Esophagus squamous epithelium (tissue), 5 donors: Measurements from ENCODE around the gene PIK3C2G. TPM values are rescaled to one million over a fixed set of nuclear protein-coding genes. Genes with fewer than 3 reads are reported as not detected.

ENCODE experiments used
- DNase-seq: peaks from one replicate; lab custom pipeline; 2025; lab: John Stamatoyannopoulos, UW
- H3K27ac ChIP-seq, 4 donors: fragments of 200-600 bp; sonication (generic); one replicate each; pipeline ENCODE4 v1.5.1; 2016 to 2019; ENCODE audit warnings: mild to moderate bottlenecking in 1 of 4
- H3K27me3 ChIP-seq, 4 donors: fragments of 200-600 bp; sonication (generic); 1 replicate in 3 of 4; 2 replicates in 1 of 4; pipeline versions ENCODE4 v1.5.1 to v1.6.0; 2017 to 2021; ENCODE audit warnings: antibody characterized with exemption in 1 of 4
- H3K36me3 ChIP-seq, 3 donors: fragments of 200-600 bp; sonication (generic); one replicate each; pipeline ENCODE4 v1.5.1; 2016 to 2019
- H3K4me1 ChIP-seq, 3 donors: fragments of 200-600 bp; sonication (generic); one replicate each; pipeline ENCODE4 v1.5.1; 2017 to 2019
- H3K4me3 ChIP-seq, 4 donors: fragments of 200-600 bp; sonication (generic); 1 replicate in 3 of 4; 2 replicates in 1 of 4; pipeline ENCODE4 v1.5.1; 2016 to 2019; ENCODE audit warnings: mild to moderate bottlenecking in 2 of 4, moderate library complexity in 1 of 4
- H3K9me3 ChIP-seq, 3 donors: fragments of 200-600 bp; sonication (generic); one replicate each; pipeline ENCODE4 v1.5.1; 2016 to 2019
- POLR2A ChIP-seq, 4 donors: fragments of 450-650 bp; IDR thresholded peaks; one replicate each; pipeline ENCODE4 v1.6.1; 2017; ENCODE audit warnings: antibody characterized with exemption in 4 of 4, mild to moderate bottlenecking in 4 of 4, moderate library complexity in 3 of 4
- WGBS, 2 donors: methylation state at CpG; one replicate each; pipeline ENCODE4 v1.1.5; 2018; 5-methylcytosine and 5-hydroxymethylcytosine counted together
- intact Hi-C: fragments of 100-400 bp; cut with DNase I; formaldehyde crosslinking; loops from one replicate; pipeline ENCODE4 v1.15.0; 2022
- total RNA-seq, 4 donors: library from RNA; depleted of rRNA; stranded (reverse); fragments of >200 nt; gene quantifications; one replicate each; pipeline ENCODE4 v1.1.0, GENCODE V29; 2016
- TF ChIP-seq, protein P1 (sequence below), 6 experiments: fragments of 450-650 bp in 4 of 6; fragments of 200-600 bp in 2 of 6; sonication (generic) in 2 of 6; IDR thresholded peaks; one replicate each; pipeline ENCODE4 v1.5.1; 2016 to 2019; ENCODE audit warnings: antibody characterized with exemption in 6 of 6, mild to moderate bottlenecking in 4 of 6, moderate library complexity in 4 of 6
- donor health status: DM: yes; HTN: yes; CAD: no.

Gene PIK3C2G
- total RNA-seq, 4 donors from 2014 or later: 3.5 to 12.6 (median 7.2) TPM

DNA sequence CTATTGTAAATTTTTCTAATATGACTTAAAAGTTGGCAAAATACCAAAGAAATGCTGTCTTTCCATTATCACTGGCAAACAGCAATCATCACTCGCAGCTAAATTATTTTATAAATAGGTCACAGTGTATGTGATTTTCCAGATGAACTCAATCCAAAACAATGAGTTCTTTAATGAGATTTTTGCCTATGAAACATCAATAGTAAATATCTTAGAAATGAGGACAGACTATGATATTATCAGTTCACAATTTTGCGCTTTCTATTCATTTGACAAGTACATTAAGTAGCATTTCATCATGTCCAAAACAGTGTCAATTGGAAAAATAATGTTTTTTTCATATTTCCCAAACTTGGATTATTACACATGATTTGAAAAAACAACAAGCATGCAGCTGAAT, 65.7 kb downstream of the PIK3C2G start:
- intact Hi-C loops: loop anchor here (10.0 kb wide), 1 partner anchor 72 kb away; no protein-coding TSS in a partner anchor
- no peak for DNase-seq
- H3K27me3 ChIP-seq: no peaks in the 10 kb centered on the region
- no peak for TF ChIP-seq POLR2A (IDR thresholded peaks at IDR 0.05)
- TF ChIP-seq, protein P1, sequence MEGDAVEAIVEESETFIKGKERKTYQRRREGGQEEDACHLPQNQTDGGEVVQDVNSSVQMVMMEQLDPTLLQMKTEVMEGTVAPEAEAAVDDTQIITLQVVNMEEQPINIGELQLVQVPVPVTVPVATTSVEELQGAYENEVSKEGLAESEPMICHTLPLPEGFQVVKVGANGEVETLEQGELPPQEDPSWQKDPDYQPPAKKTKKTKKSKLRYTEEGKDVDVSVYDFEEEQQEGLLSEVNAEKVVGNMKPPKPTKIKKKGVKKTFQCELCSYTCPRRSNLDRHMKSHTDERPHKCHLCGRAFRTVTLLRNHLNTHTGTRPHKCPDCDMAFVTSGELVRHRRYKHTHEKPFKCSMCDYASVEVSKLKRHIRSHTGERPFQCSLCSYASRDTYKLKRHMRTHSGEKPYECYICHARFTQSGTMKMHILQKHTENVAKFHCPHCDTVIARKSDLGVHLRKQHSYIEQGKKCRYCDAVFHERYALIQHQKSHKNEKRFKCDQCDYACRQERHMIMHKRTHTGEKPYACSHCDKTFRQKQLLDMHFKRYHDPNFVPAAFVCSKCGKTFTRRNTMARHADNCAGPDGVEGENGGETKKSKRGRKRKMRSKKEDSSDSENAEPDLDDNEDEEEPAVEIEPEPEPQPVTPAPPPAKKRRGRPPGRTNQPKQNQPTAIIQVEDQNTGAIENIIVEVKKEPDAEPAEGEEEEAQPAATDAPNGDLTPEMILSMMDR (IDR thresholded peaks at IDR 0.05): no peak
- H3K4me1 ChIP-seq: no peaks in the 10 kb centered on the region
- H3K27ac ChIP-seq: no peak overlapping the region
- peaks cover 0 to 11% (median 0%) of the 10 kb centered on the region in 3 donors for H3K36me3 ChIP-seq
- H3K4me3 ChIP-seq: no peak overlapping the region
- 75 to 84% methylated on average over 2 of the region's 2 CpGs for whole genome bisulfite sequencing, 2 donors
- H3K9me3 ChIP-seq: no peaks in the 10 kb centered on the region

DNA sequence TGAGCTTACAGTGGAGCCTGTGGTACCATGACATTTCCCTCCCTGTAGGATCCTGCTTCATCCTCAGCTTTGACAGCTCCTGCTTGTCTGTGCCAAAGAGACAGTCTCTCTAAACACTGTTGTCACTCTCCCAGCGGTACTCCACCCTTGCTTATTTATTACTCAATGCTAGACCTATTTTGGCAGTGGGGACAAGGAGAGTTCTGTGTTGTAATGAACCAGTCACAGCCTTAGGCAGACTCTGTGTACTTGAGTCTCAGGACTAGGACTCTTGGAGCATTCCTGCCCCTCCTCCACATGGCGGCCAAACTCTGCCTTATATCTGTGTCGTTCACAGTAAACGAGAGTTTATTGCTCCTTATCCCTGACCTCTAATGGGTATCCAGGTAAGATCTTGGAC, 70.9 kb downstream of the PIK3C2G start:
- 70 to 100% methylated on average over 1 to 2 of the region's 4 CpGs for WGBS, 2 donors
- Histone ChIP-seq H3K4me1 (no peaks in the 10 kb centered on the region), H3K4me3 (no peak overlapping the region), H3K36me3 (no peaks in the 10 kb centered on the region), H3K27me3 (no peaks in the 10 kb centered on the region), H3K9me3 (no peaks in the 10 kb centered on the region), H3K27ac (no peak overlapping the region)
- TF ChIP-seq, protein P1 (IDR thresholded peaks at IDR 0.05): no peak
- no peak for TF ChIP-seq POLR2A (IDR thresholded peaks at IDR 0.05)
- DNase-seq: no peak
- intact Hi-C loops: no loop called here

DNA sequence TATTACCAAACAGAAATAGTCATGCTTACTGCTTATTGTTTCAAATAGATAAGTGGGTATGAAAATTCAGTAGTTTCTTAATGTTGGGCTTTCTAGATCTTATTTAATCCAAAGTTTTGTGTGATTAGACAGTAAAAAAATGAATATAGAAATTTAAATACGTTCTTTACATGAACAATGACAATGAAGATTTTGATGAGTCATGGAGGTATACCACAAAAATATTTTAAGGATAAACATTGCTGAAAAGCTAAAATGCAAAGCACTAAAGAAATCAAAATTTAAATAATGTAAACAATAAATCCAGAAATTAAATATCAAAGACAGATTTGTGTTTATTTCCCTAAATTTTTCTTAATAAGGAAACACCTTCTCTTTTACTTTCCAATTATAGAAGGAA, 78.3 kb downstream of the PIK3C2G start:
- no peaks in the 10 kb centered on the region for H3K36me3 ChIP-seq
- H3K9me3 ChIP-seq: no peaks in the 10 kb centered on the region
- no peak for DNase-seq

DNA sequence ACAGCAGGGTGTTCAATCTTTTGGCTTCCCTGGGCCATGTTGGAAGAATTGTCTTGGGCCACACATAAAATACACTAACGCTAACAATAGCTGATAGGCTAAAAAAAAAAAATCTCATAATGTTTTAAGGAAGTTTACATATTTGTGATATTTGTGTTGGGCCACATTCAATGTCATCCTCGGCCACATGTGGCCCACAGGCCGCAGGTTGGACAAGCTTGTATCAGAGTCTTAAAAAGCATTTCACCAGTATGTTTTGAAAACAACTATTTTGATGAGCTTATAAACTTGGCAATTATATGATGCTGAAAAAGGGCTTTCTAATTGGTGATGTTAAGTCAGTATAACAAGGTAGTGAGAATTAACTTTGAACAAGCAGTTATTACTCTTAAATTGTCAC, 78.9 kb downstream of the PIK3C2G start:
- no peaks in the 10 kb centered on the region for H3K9me3 ChIP-seq
- no peaks in the 10 kb centered on the region for H3K27me3 ChIP-seq
- H3K4me1 ChIP-seq: no peaks in the 10 kb centered on the region
- H3K27ac ChIP-seq: no peak overlapping the region
- no peaks in the 10 kb centered on the region for H3K36me3 ChIP-seq
- TF ChIP-seq, protein P1 (IDR thresholded peaks at IDR 0.05): no peak
- TF ChIP-seq POLR2A (IDR thresholded peaks at IDR 0.05): no peak
- no peak overlapping the region for H3K4me3 ChIP-seq
- no peak for DNase-seq
- intact Hi-C loops: no loop called here
- WGBS, 2 donors: 83 to 93% methylated on average over 3 of the region's 3 CpGs

More for the DNA sequence above, 78.3 kb downstream of the PIK3C2G start:
- Histone ChIP-seq H3K27ac (no peak overlapping the region), H3K4me1 (no peaks in the 10 kb centered on the region), H3K4me3 (no peak overlapping the region), H3K27me3 (no peaks in the 10 kb centered on the region)
- intact Hi-C loops: no loop called here
- TF ChIP-seq, protein P1 (IDR thresholded peaks at IDR 0.05): no peak
- TF ChIP-seq POLR2A (IDR thresholded peaks at IDR 0.05): no peak
- WGBS, 2 donors: 43 to 52% methylated on average over 1 of the region's 1 CpG

DNA sequence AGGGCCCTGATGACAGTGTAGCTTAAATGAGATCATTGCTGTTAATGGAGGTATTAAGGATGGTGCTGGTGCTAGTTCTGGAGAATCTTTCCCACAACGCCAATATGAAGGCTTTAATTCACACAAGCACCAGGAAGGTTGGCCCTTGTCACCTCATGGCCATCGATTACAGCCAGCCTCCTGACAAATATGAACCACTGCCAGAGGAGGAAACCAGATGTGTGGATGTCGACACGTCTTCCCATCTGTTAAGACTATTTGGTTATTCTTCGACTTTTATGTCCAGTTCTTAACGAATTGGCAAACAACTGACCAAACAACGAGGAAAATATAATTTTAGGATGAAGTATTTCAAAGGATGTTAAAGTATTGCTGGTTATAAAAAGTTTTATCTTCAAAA, 79.5 kb downstream of the PIK3C2G start:
- no peak for DNase-seq
- no peak overlapping the region for H3K27ac ChIP-seq
- WGBS, 2 donors: 70 to 79% methylated on average over 7 of the region's 7 CpGs
- no peak overlapping the region for H3K4me3 ChIP-seq
- no peaks in the 10 kb centered on the region for H3K27me3 ChIP-seq
- no peaks in the 10 kb centered on the region for H3K4me1 ChIP-seq
- TF ChIP-seq POLR2A (IDR thresholded peaks at IDR 0.05): no peak
- TF ChIP-seq, protein P1 (IDR thresholded peaks at IDR 0.05): no peak
- intact Hi-C loops: no loop called here
- H3K9me3 ChIP-seq: no peaks in the 10 kb centered on the region
- no peaks in the 10 kb centered on the region for H3K36me3 ChIP-seq
